ENCODE measurements around the gene ANKRD9. TPM values are rescaled to one million over a fixed set of nuclear protein-coding genes. Genes with fewer than 3 reads are reported as not detected.

ANKRD9 gene
- total RNA-seq, 1 experiment from 2014 or later: 29.8 TPM

- Histone ChIP-seq H2AK5ac (ENCODE audit: insufficient read length, low read length) (no peak overlapping the region), H3K23me2 (ENCODE audit: insufficient read length, low read depth, low read length, poor library complexity, severe bottlenecking) (no peaks in the 10 kb centered on the region), H3K18ac (ENCODE audit: insufficient read length, low read depth, low read length) (no peak overlapping the region), H2AFZ (ENCODE audit: low read length) (no peak overlapping the region), H4K8ac (replicated peaks; ENCODE audit: insufficient read length, low read depth, low read length) (no peak overlapping the region), H3K27ac (ENCODE audit: insufficient read length, low read depth, low read length) (no peak overlapping the region), H2BK15ac (ENCODE audit: low read depth, low read length) (no peak overlapping the region), H4K5ac (ENCODE audit: insufficient read length, low read depth, low read length) (no peak overlapping the region), H3K4ac (ENCODE audit: low read depth, low read length) (no peak overlapping the region), H2BK5ac (ENCODE audit: insufficient read length, low read length) (no peak overlapping the region), H3K9ac (ENCODE audit: extremely low read depth, insufficient read length, low read length) (no peak overlapping the region), H2BK120ac (ENCODE audit: low read depth, low read length, poor library complexity, severe bottlenecking) (no peak overlapping the region), H2BK12ac (ENCODE audit: insufficient read length, low read depth, low read length) (no peak overlapping the region), H3K4me1 (ENCODE audit: insufficient read depth, low read length) (no peaks in the 10 kb centered on the region), H3K79me1 (ENCODE audit: insufficient read depth, low read depth, low read length, poor library complexity, severe bottlenecking) (no peaks in the 10 kb centered on the region), H3K23ac (ENCODE audit: insufficient read length, low read depth, low read length) (no peak overlapping the region), H2BK20ac (ENCODE audit: low read depth, low read length, poor library complexity, severe bottlenecking) (no peak overlapping the region), H3K14ac (ENCODE audit: insufficient read depth, low read length) (no peak overlapping the region), H3K79me2 (ENCODE audit: insufficient read depth, low read length) (no peaks in the 10 kb centered on the region), H3K4me2 (ENCODE audit: insufficient read depth, insufficient read length, low read length) (no peak overlapping the region), H3T11ph (ENCODE audit: low read length) (no peak overlapping the region), H4K91ac (ENCODE audit: insufficient read length, low read depth, low read length) (no peak overlapping the region), H3K9me3 (ENCODE audit: control insufficient read depth, low read depth, low read length) (no peaks in the 10 kb centered on the region), H3K27me3 (ENCODE audit: insufficient read depth, low read length) (no peaks in the 10 kb centered on the region), H4K20me1 (ENCODE audit: control insufficient read depth, insufficient read depth, insufficient read length) (no peaks in the 10 kb centered on the region), H3K56ac (ENCODE audit: insufficient read length, low read depth, low read length) (no peak overlapping the region)
- peaks cover 6 to 9% (median 7%) of the 10 kb centered on the region in 3 experiments; a peak in 5 of 7 replicates for H3K36me3 Mint-ChIP-seq (ENCODE audit: insufficient read depth in 1 of 3, low read depth in 3 of 3)
- no CpG with 5 or more reads among the region's 42 CpGs for WGBS (ENCODE audit: extremely low coverage, insufficient read length, low lambda C conversion rate)
- no peak overlapping the region for H3K4me3 Mint-ChIP-seq
- TF ChIP-seq CTCF (conservative IDR thresholded peaks at IDR 0.05): no peak
- peaks cover 0 to 3% of the 10 kb centered on the region in 2 experiments; a peak in 1 of 4 replicates for H3K4me1 Mint-ChIP-seq
- H3K27ac Mint-ChIP-seq: no peak overlapping the region
- H3K27me3 Mint-ChIP-seq (ENCODE audit: low read depth): peaks cover 1% of the 10 kb centered on the region; the same call in 1 of the 2 replicates
- H3K9me3 Mint-ChIP-seq: no peaks in the 10 kb centered on the region; a peak in 1 of 5 replicates
- DNase-seq: no peak
These were observed 12.4 kb downstream of the ANKRD9 start for GRCh38 chr14:102496958-102497744.

Data from H9 (cell line).